Panc1 (cell line): Measurements from ENCODE around the gene RNF135. TPM values are rescaled to one million over a fixed set of nuclear protein-coding genes. Genes with fewer than 3 reads are reported as not detected.

ENCODE experiments used
- ATAC-seq: fragments of 200-7000 bp; cut with Tn5 transposase; 2 replicates; pipeline ENCODE4 v1.9.1; 2020; ENCODE audit warnings: mild to moderate bottlenecking, moderate library complexity
- BruUV-seq: library from RNA; stranded (reverse); fragments of 400-500 nt; replicated peaks from 2 replicates; lab custom pipeline; 2021; lab: Mats Ljungman, UMichigan
- CTCF ChIA-PET: fragments of 300-600 bp; sonication (Branson Sonifier 250); formaldehyde crosslinking; loops from one replicate; lab custom pipeline; 2022; ENCODE audit warnings: antibody characterized with exemption; lab: Charles Lee
- POLR2A ChIA-PET: fragments of 300-600 bp; sonication (Branson Sonifier 250); formaldehyde crosslinking; loops from one replicate; lab custom pipeline; 2022; ENCODE audit warnings: antibody characterized with exemption; lab: Charles Lee
- DNase-seq: peaks from one replicate; pipeline ENCODE4 v3.0.0-alpha.2; 2010; ENCODE audit warnings: low read depth, low spot score
- H3K27ac ChIP-seq: 2 replicates; pipeline ENCODE4 v1.5.1; 2011; ENCODE audit warnings: mild to moderate bottlenecking, low read length, inconsistent platforms
- H3K27me3 ChIP-seq: fragments of 200-500 bp; sonication (Bioruptor generic); 2 replicates; pipeline ENCODE4 v1.6.0; 2014; ENCODE audit warnings: low read length, inconsistent platforms; ENCODE audit not compliant: control insufficient read depth, insufficient read depth
- H3K36me3 ChIP-seq: fragments of 200-500 bp; sonication (Bioruptor generic); 2 replicates; pipeline ENCODE4 v1.5.1; 2014; ENCODE audit warnings: inconsistent platforms, mild to moderate bottlenecking, low read length, moderate library complexity; ENCODE audit not compliant: control insufficient read depth, insufficient read depth
- H3K4me1 ChIP-seq: 2 replicates; pipeline ENCODE4 v1.5.1; 2011; ENCODE audit warnings: inconsistent platforms, mild to moderate bottlenecking, low read length, moderate library complexity; ENCODE audit not compliant: control insufficient read depth, insufficient read depth
- H3K4me3 ChIP-seq, 2 experiments: 2 replicates each; pipeline ENCODE4 v1.5.1; 2011 to 2012; ENCODE audit warnings: low read depth in 2 of 2, low read length in 2 of 2, mild to moderate bottlenecking in 2 of 2, inconsistent platforms in 1 of 2, moderate library complexity in 1 of 2
- H3K9me3 ChIP-seq: fragments of 200-500 bp; sonication (Bioruptor generic); 2 replicates; pipeline ENCODE4 v1.5.1; 2014; ENCODE audit warnings: low read depth, mild to moderate bottlenecking, inconsistent platforms, low read length, moderate library complexity; ENCODE audit not compliant: control insufficient read depth, insufficient read depth
- CTCF ChIP-seq: fragments of 450-650 bp; IDR thresholded peaks from 2 replicates; pipeline ENCODE4 v1.5.1; 2017; ENCODE audit warnings: mild to moderate bottlenecking
- POLR2AphosphoS5 ChIP-seq: IDR thresholded peaks from 2 replicates; pipeline ENCODE4 v1.6.1; 2012; ENCODE audit warnings: mild to moderate bottlenecking, low read depth, low read length, moderate library complexity
- REST ChIP-seq, 2 experiments: IDR thresholded peaks; 2 replicates each; pipeline ENCODE4 v1.6.1; 2011 to 2012; ENCODE audit warnings: low read depth in 2 of 2, control low read depth in 1 of 2, low read length in 1 of 2, mild to moderate bottlenecking in 1 of 2, moderate library complexity in 1 of 2; ENCODE audit not compliant: insufficient read depth in 1 of 2
- SIN3A ChIP-seq: IDR thresholded peaks from 2 replicates; pipeline ENCODE4 v1.6.1; 2012; ENCODE audit warnings: low read depth, mild to moderate bottlenecking, low read length, moderate library complexity, borderline replicate concordance; ENCODE audit not compliant: insufficient read depth
- TCF7L2 ChIP-seq: IDR thresholded peaks from 2 replicates; pipeline ENCODE4 v1.6.1; 2011; ENCODE audit warnings: mild to moderate bottlenecking, low read depth, low read length, inconsistent platforms
- in situ Hi-C: cut with HindIII; loops from 2 replicates; pipeline ENCODE4 v1.10.0; 2016; ENCODE audit warnings: low sequenced_read_pairs, low pct_unique_long_range_greater_than_20kb
- intact Hi-C: fragments of 100-400 bp; cut with micrococcal nuclease; formaldehyde crosslinking; loops from one replicate; pipeline ENCODE4 v1.10.0; 2022; ENCODE audit not compliant: unreplicated experiment
- total RNA-seq: library from RNA; stranded (reverse); gene quantifications from one replicate; pipeline ENCODE4 v1.2.1, GENCODE V29; 2021; ENCODE audit not compliant: unreplicated experiment

The RNF135 gene
- total RNA-seq, 1 experiment from 2014 or later = 41.8 TPM

DNA sequence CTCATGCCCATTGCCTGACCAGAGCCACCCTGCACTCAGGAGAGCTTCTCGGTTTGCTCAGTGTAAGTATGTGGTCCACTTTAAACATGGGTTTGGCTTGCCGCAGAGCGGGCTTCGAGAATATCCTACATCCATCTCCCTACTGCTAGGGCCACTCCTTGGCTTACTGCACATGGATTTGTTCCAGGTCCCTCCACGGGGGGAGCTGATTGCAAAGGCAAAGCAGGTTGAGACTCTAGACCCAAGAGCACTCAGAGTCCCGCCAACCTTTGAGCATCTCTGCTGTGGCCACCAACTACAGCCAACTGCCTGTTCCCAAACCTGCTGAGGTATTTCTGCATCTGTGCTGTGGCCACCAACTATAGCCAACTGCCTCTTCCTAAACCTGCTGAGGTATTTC is 26.4 kb downstream of the RNF135 start:
- Histone ChIP-seq H3K27ac (no peak overlapping the region), H3K4me3 (no peak overlapping the region), H3K27me3 (no peaks in the 10 kb centered on the region), H3K4me1 (no peaks in the 10 kb centered on the region), H3K36me3 (no peaks in the 10 kb centered on the region), H3K9me3 (no peaks in the 10 kb centered on the region)
- no TSS peak for BruUV-seq
- ChIA-PET CTCF (no interaction called here), POLR2A (interaction anchor here (0.5 kb wide), 1 partner anchor 23 kb away, joined by 7 read pairs; no protein-coding TSS in a partner anchor)
- in situ Hi-C loops = no loop called here
- TF ChIP-seq SIN3A (no peak), POLR2AphosphoS5 (no peak), TCF7L2 (no peak), CTCF (no peak), REST (IDR thresholded peaks at IDR 0.05; ENCODE audit: insufficient read depth in 1 of 2, low read depth in 2 of 2, low read length in 1 of 2) (no peak)
- DNase-seq (no peak), ATAC-seq (no peak)
- intact Hi-C loops = no loop called here

DNA sequence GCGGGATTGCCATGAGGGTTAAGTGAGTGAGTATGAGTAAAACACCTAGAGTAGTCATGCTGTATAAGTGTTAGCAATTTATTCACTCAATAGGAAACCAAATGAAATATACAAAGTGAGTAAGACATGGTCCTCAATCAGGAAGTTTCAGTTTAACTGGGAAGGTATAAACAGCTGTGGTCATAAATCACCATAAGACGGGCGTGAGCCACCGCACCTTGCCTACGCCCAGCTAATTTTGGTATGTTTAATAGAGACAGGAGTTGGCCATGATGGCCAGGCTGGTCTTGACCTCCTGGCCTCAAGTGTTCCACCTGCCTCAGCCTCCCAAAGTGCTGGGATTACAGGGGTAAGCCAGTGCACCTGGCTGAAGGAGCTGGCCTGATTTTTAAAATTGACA is 27.0 kb downstream of the RNF135 start:
- Histone ChIP-seq H3K4me3 (no peak overlapping the region), H3K36me3 (no peaks in the 10 kb centered on the region), H3K9me3 (no peaks in the 10 kb centered on the region), H3K27me3 (no peaks in the 10 kb centered on the region), H3K4me1 (no peaks in the 10 kb centered on the region), H3K27ac (no peak overlapping the region)
- CTCF ChIA-PET = no interaction called here
- intact Hi-C loops (no loop called here), in situ Hi-C loops (no loop called here)
- POLR2A ChIA-PET = no interaction called here
- DNase-seq (no peak), ATAC-seq (no peak)
- TF ChIP-seq TCF7L2 (no peak), POLR2AphosphoS5 (no peak)
- no TSS peak for BruUV-seq

GRCh38 chr17:31002047-31002446 is 31.2 kb downstream of the RNF135 start:
- ChIA-PET POLR2A (no interaction called here), CTCF (no interaction called here)
- intact Hi-C loops (no loop called here), in situ Hi-C loops (no loop called here)
- TF ChIP-seq REST (IDR thresholded peaks at IDR 0.05; ENCODE audit: insufficient read depth in 1 of 2, low read depth in 2 of 2, low read length in 1 of 2) (no peak), TCF7L2 (no peak), POLR2AphosphoS5 (no peak), CTCF (no peak), SIN3A (no peak)
- H3K27ac ChIP-seq = no peak overlapping the region
- no peaks in the 10 kb centered on the region for H3K27me3 ChIP-seq
- no peaks in the 10 kb centered on the region for H3K36me3 ChIP-seq
- no TSS peak for BruUV-seq
- no peaks in the 10 kb centered on the region for H3K4me1 ChIP-seq
- no peaks in the 10 kb centered on the region for H3K9me3 ChIP-seq
- no peak overlapping the region for H3K4me3 ChIP-seq
- no peak for DNase-seq
- no peak for ATAC-seq
